SK-N-SH (cell line): ENCODE measurements around the gene LMTK2. TPM values are rescaled to one million over a fixed set of nuclear protein-coding genes. Genes with fewer than 3 reads are reported as not detected.

Source experiments
- CTCF ChIA-PET: fragments of 300-600, 350-600 bp; formaldehyde crosslinking; extraction: SDS; loops from one replicate; lab custom pipeline; 2021; lab: Yijun Ruan, JAX
- POLR2A ChIA-PET: fragments of 350-600 bp; sonication (Branson Sonifier 250); formaldehyde crosslinking; extraction: SDS; loops from one replicate; lab custom pipeline; 2020; ENCODE audit warnings: antibody characterized with exemption, inconsistent platforms; lab: Yijun Ruan, JAX
- DNase-seq: peaks from one replicate; pipeline ENCODE4 v3.0.0; 2012
- H2AFZ ChIP-seq: fragments of 200-600 bp; sonication (generic); 2 replicates; pipeline ENCODE4 v1.8.1; 2016; ENCODE audit warnings: antibody characterized with exemption, mild to moderate bottlenecking, low read depth
- H3F3A ChIP-seq: fragments of 200-600 bp; sonication (generic); replicated peaks from 2 replicates; pipeline ENCODE3; 2016; ENCODE audit warnings: antibody characterized with exemption, mild to moderate bottlenecking; ENCODE audit not compliant: insufficient read depth
- H3K27ac ChIP-seq, 2 experiments: fragments of 200-500 bp in 1 of 2; fragments of 200-600 bp in 1 of 2; sonication (Bioruptor generic) in 1 of 2; sonication (generic), shearing (Covaris generic) in 1 of 2; 2 replicates each; pipeline versions ENCODE4 v1.5.1 to v1.6.1; 2014 to 2016; ENCODE audit warnings: low read depth in 2 of 2, inconsistent platforms in 1 of 2, low read length in 1 of 2, mild to moderate bottlenecking in 1 of 2, mixed read lengths in 1 of 2
- H3K27me3 ChIP-seq: fragments of 200-600 bp; sonication (generic), shearing (Covaris generic); 2 replicates; pipeline ENCODE4 v1.6.1; 2016; ENCODE audit warnings: mixed run types; ENCODE audit not compliant: insufficient read depth
- H3K36me3 ChIP-seq, 2 experiments: fragments of 200-500 bp in 1 of 2; fragments of 200-600 bp in 1 of 2; sonication (Bioruptor generic) in 1 of 2; sonication (generic) in 1 of 2; replicated peaks in 1 of 2; 2 replicates each; pipeline versions ENCODE3 to v1.5.1; 2014 to 2016; ENCODE audit warnings: low read length in 1 of 2, mild to moderate bottlenecking in 1 of 2; ENCODE audit not compliant: insufficient read depth in 2 of 2, control insufficient read depth in 1 of 2
- H3K4me1 ChIP-seq, 2 experiments: fragments of 200-500 bp in 1 of 2; fragments of 200-600 bp in 1 of 2; sonication (Bioruptor generic) in 1 of 2; sonication (generic), shearing (Covaris generic) in 1 of 2; 2 replicates each; pipeline versions ENCODE4 v1.5.1 to v1.6.1; 2014 to 2016; ENCODE audit warnings: low read depth in 1 of 2, low read length in 1 of 2, mixed run types in 1 of 2; ENCODE audit not compliant: insufficient read depth in 2 of 2, control insufficient read depth in 1 of 2
- H3K4me2 ChIP-seq: fragments of 200-600 bp; sonication (generic), shearing (Covaris generic); 2 replicates; pipeline ENCODE4 v1.6.1; 2017; ENCODE audit warnings: mixed run types
- H3K4me3 ChIP-seq, 2 experiments: fragments of 200-500 bp in 1 of 2; fragments of 200-600 bp in 1 of 2; sonication (Bioruptor generic) in 1 of 2; sonication (generic), shearing (Covaris generic) in 1 of 2; 2 replicates each; pipeline versions ENCODE4 v1.5.1 to v1.8.1; 2014 to 2016; ENCODE audit warnings: low read depth in 2 of 2, inconsistent platforms in 1 of 2, low read length in 1 of 2, mild to moderate bottlenecking in 1 of 2, mixed read lengths in 1 of 2, moderate library complexity in 1 of 2
- H3K79me2 ChIP-seq: fragments of 200-600 bp; sonication (generic); 2 replicates; pipeline ENCODE4 v1.8.1; 2017; ENCODE audit warnings: mild to moderate bottlenecking; ENCODE audit not compliant: insufficient read depth
- H3K9ac ChIP-seq: fragments of 200-600 bp; sonication (generic); 2 replicates; pipeline ENCODE4 v1.6.1; 2017; ENCODE audit warnings: mixed run types
- H3K9me2 ChIP-seq: fragments of 200-600 bp; sonication (generic); 2 replicates; pipeline ENCODE4 v1.6.1; 2017; ENCODE audit warnings: mixed run types
- H3K9me3 ChIP-seq: fragments of 200-600 bp; sonication (generic); 2 replicates; pipeline ENCODE4 v1.6.1; 2017; ENCODE audit warnings: mixed run types, mild to moderate bottlenecking, moderate library complexity
- H4K20me1 ChIP-seq: fragments of 200-600 bp; sonication (generic); 2 replicates; pipeline ENCODE4 v1.6.1; 2017; ENCODE audit warnings: mild to moderate bottlenecking, mixed run types; ENCODE audit not compliant: insufficient read depth
- CHD2 ChIP-seq: fragments of 150-350 bp; IDR thresholded peaks from 2 replicates; pipeline ENCODE4 v1.6.1; 2018; ENCODE audit warnings: low read length; ENCODE audit not compliant: partially characterized antibody
- ELF1 ChIP-seq: IDR thresholded peaks from 2 replicates; pipeline ENCODE4 v1.4.0; 2012
- FOSL2 ChIP-seq: IDR thresholded peaks from 2 replicates; pipeline ENCODE4 v1.4.0; 2012; ENCODE audit warnings: low read depth, mild to moderate bottlenecking, moderate library complexity, borderline replicate concordance
- FOXJ3 ChIP-seq: sonication (generic); formaldehyde crosslinking; IDR thresholded peaks from 2 replicates; pipeline ENCODE4 v1.5.1; 2020; ENCODE audit warnings: mild to moderate bottlenecking, missing genetic modification reagents
- FOXM1 ChIP-seq: IDR thresholded peaks from 2 replicates; pipeline ENCODE4 v1.4.0; 2012; ENCODE audit warnings: low read depth, mild to moderate bottlenecking
- IRF3 ChIP-seq: fragments of 150-350 bp; IDR thresholded peaks from 2 replicates; pipeline ENCODE4 v1.6.1; 2016; ENCODE audit warnings: mild to moderate bottlenecking, low read depth, low read length
- JUND ChIP-seq: IDR thresholded peaks from 2 replicates; pipeline ENCODE4 v1.4.0; 2012
- MEF2A ChIP-seq: IDR thresholded peaks from 2 replicates; pipeline ENCODE4 v1.4.0; 2012; ENCODE audit warnings: low read depth, borderline replicate concordance
- MXI1 ChIP-seq: IDR thresholded peaks from 2 replicates; pipeline ENCODE4 v1.6.1; 2012; ENCODE audit warnings: mild to moderate bottlenecking, low read depth, low read length, improper control_type of control experiment
- NRF1 ChIP-seq: IDR thresholded peaks from 2 replicates; pipeline ENCODE4 v1.6.1; 2012; ENCODE audit warnings: low read depth, mild to moderate bottlenecking, low read length
- PBX3 ChIP-seq: IDR thresholded peaks from 2 replicates; pipeline ENCODE4; 2012
- POLR2AphosphoS5 ChIP-seq: IDR thresholded peaks from 2 replicates; pipeline ENCODE4 v1.6.1; 2012; ENCODE audit warnings: low read depth, low read length
- RAD21 ChIP-seq: IDR thresholded peaks from 2 replicates; pipeline ENCODE4 v1.6.1; 2012; ENCODE audit warnings: mild to moderate bottlenecking, low read length
- RCOR1 ChIP-seq: fragments of 150-350 bp; IDR thresholded peaks from 2 replicates; pipeline ENCODE4 v1.6.1; 2017; ENCODE audit warnings: antibody characterized with exemption, low read length
- RFX5 ChIP-seq: IDR thresholded peaks from 2 replicates; pipeline ENCODE4 v1.6.1; 2012; ENCODE audit warnings: mild to moderate bottlenecking, improper control_type of control experiment, low read length
- RXRA ChIP-seq: IDR thresholded peaks from 2 replicates; pipeline ENCODE4 v1.4.0; 2012; ENCODE audit warnings: low read depth, mild to moderate bottlenecking, borderline replicate concordance
- SIN3A ChIP-seq: IDR thresholded peaks from 2 replicates; pipeline ENCODE4 v1.6.1; 2012; ENCODE audit warnings: low read depth, mild to moderate bottlenecking, low read length, moderate library complexity, borderline replicate concordance
- SMC3 ChIP-seq: IDR thresholded peaks from 2 replicates; pipeline ENCODE4 v1.6.1; 2012; ENCODE audit warnings: low read depth, low read length, improper control_type of control experiment
- TAF1 ChIP-seq: IDR thresholded peaks from 2 replicates; pipeline ENCODE4 v1.6.1; 2012; ENCODE audit warnings: low read depth, mild to moderate bottlenecking, low read length, moderate library complexity, borderline replicate concordance
- TCF12 ChIP-seq: IDR thresholded peaks from 2 replicates; pipeline ENCODE4 v1.4.0; 2012
- USF1 ChIP-seq: IDR thresholded peaks from 2 replicates; pipeline ENCODE4 v1.4.0; 2012; ENCODE audit warnings: low read depth, borderline replicate concordance
- USF2 ChIP-seq: fragments of 150-350 bp; IDR thresholded peaks from 2 replicates; pipeline ENCODE4 v1.6.1; 2017; ENCODE audit warnings: antibody characterized with exemption, low read length, low read depth, borderline replicate concordance
- WGBS: methylation state at CpG from one replicate; pipeline ENCODE4 v1.1.6; 2017; ENCODE audit warnings: low lambda C conversion rate; 5-methylcytosine and 5-hydroxymethylcytosine counted together
- polyA plus RNA-seq, 3 experiments: library from polyadenylated mRNA; depleted of rRNA; stranded (reverse); fragments of >200 nt; gene quantifications; 2 replicates each; pipeline ENCODE4 v1.2.3, GENCODE V29; 2012

LMTK2 gene
- polyA plus RNA-seq, 1 of the 3 experiments (the other 2 are of a cell fraction), result 9.0 TPM

- no peak overlapping the region for H3K4me2 ChIP-seq
- H3K9me2 ChIP-seq, result no peaks in the 10 kb centered on the region
- H3F3A ChIP-seq, result peaks cover 8% of the 10 kb centered on the region
- H3K4me1 ChIP-seq, result peaks cover 0 to 8% of the 10 kb centered on the region in 2 experiments; a peak in 2 of 4 replicates
- WGBS, result 98% methylated on average over 5 of the region's 5 CpGs
- H3K27me3 ChIP-seq, result no peaks in the 10 kb centered on the region
- H3K27ac ChIP-seq, result no peak overlapping the region
- POLR2A ChIA-PET, result no interaction called here
- TF ChIP-seq RXRA (no peak), PBX3 (no peak), SMC3 (no peak), SIN3A (no peak), NRF1 (no peak), TAF1 (no peak), CHD2 (no peak), RCOR1 (no peak), POLR2AphosphoS5 (no peak), ELF1 (no peak), FOXJ3 (CRISPR knock-in tag) (no peak), RFX5 (no peak), MEF2A (no peak), FOXM1 (no peak)
- H3K36me3 ChIP-seq, result peaks cover 10 to 22% of the 10 kb centered on the region in 2 experiments
- no peaks in the 10 kb centered on the region for H3K79me2 ChIP-seq
- no peak for DNase-seq
- no peaks in the 10 kb centered on the region for H4K20me1 ChIP-seq
- no peaks in the 10 kb centered on the region for H3K9me3 ChIP-seq
- no peak overlapping the region for H3K4me3 ChIP-seq
- H2AFZ ChIP-seq, result no peak overlapping the region
- CTCF ChIA-PET, result interaction anchor here (0.6 to 19.6 kb wide), 66 partner anchors 9 to 1991 kb away, joined by 3 to 744 read pairs (median 6); partner anchors contain the start of genes ASNS and LMTK2
- no peak overlapping the region for H3K9ac ChIP-seq
Observed at GRCh38 chr7:98168904-98169621, 62.4 kb downstream of the LMTK2 start.

GRCh38 chr7:98170966-98171365, 64.3 kb downstream of the LMTK2 start:
- Histone ChIP-seq H3K9me2 (no peaks in the 10 kb centered on the region), H3F3A (no peaks in the 10 kb centered on the region), H3K9me3 (no peaks in the 10 kb centered on the region), H3K36me3 (peaks cover 10 to 38% of the 10 kb centered on the region in 2 experiments), H2AFZ (no peak overlapping the region), H3K4me2 (no peak overlapping the region), H3K79me2 (no peaks in the 10 kb centered on the region), H3K27ac (no peak overlapping the region), H4K20me1 (no peaks in the 10 kb centered on the region), H3K4me3 (no peak overlapping the region), H3K27me3 (no peaks in the 10 kb centered on the region), H3K9ac (no peak overlapping the region), H3K4me1 (peaks cover 0 to 10% of the 10 kb centered on the region in 2 experiments; a peak in 1 of 4 replicates)
- 96% methylated on average over 8 of the region's 8 CpGs for WGBS
- POLR2A ChIA-PET, result no interaction called here
- CTCF ChIA-PET, result interaction anchor here (1.5 to 19.6 kb wide), 4 partner anchors 62 to 151 kb away, joined by 3 to 744 read pairs (median 166); partner anchors contain the start of gene LMTK2
- DNase-seq, result no peak
- TF ChIP-seq MXI1, result no peak
- no peak for TF ChIP-seq TCF12
- no peak for TF ChIP-seq FOSL2
- no peak for TF ChIP-seq RFX5
- TF ChIP-seq RAD21, result no peak
- TF ChIP-seq JUND, result no peak
- no peak for TF ChIP-seq IRF3
- no peak for TF ChIP-seq SMC3
- no peak for TF ChIP-seq MEF2A
- no peak for TF ChIP-seq RXRA
- no peak for TF ChIP-seq USF2
- no peak for TF ChIP-seq POLR2AphosphoS5
- TF ChIP-seq USF1, result no peak
- TF ChIP-seq NRF1, result no peak
